GM13976 (cell line): ENCODE results near the gene MMP15.
"Not testable (repeated sequence)": the region's sequence is repeated elsewhere in the genome, so short reads cannot be mapped to it uniquely, and the experiment has no call there.

Source experiments
- DNase-seq: peaks from one replicate; pipeline ENCODE4 v3.0.0; 2012; ENCODE audit warnings: low spot score
- CTCF ChIP-seq: IDR thresholded peaks from 2 replicates; pipeline ENCODE4 v1.5.1; 2012; ENCODE audit warnings: borderline replicate concordance, mild to moderate bottlenecking; ENCODE audit not compliant: insufficient read depth; ENCODE audit errors: extremely low read depth, missing control alignments, control extremely low read depth
- in situ Hi-C: fragments of 300-500 bp; cut with MboI; formaldehyde crosslinking; loops from one replicate; pipeline ENCODE4 v1.12.0; 2022; ENCODE audit warnings: low sequenced_read_pairs, mixed read lengths, inconsistent platforms; ENCODE audit not compliant: unreplicated experiment

The MMP15 gene

GRCh38 chr16:58074657-58075056 is 49.1 kb downstream of the MMP15 start:
- no peak for DNase-seq
- in situ Hi-C loops: no loop called here
- TF ChIP-seq CTCF: no peak

GRCh38 chr16:58076514-58076913 is 51.0 kb downstream of the MMP15 start:
- TF ChIP-seq CTCF: no peak
- DNase-seq: no peak
- in situ Hi-C loops: no loop called here

GRCh38 chr16:58077796-58078195 is 52.2 kb downstream of the MMP15 start:
- TF ChIP-seq CTCF: no peak
- in situ Hi-C loops: no loop called here
- no peak for DNase-seq

- DNase-seq, in situ Hi-C loops: not testable (repeated sequence)
These were observed 55.1 kb downstream of the MMP15 start for GRCh38 chr16:58080657-58081056.

- in situ Hi-C loops: no loop called here
- TF ChIP-seq CTCF: no peak
- no peak for DNase-seq
These were observed 56.8 kb downstream of the MMP15 start for GRCh38 chr16:58082381-58082780.

- DNase-seq: no peak
- no peak for TF ChIP-seq CTCF
- in situ Hi-C loops: no loop called here
These were observed 59.1 kb downstream of the MMP15 start for GRCh38 chr16:58084635-58085034.

GRCh38 chr16:58085171-58085570 is 59.6 kb downstream of the MMP15 start:
- DNase-seq: no peak
- in situ Hi-C loops: no loop called here
- TF ChIP-seq CTCF: no peak
